ENCODE measurements around the gene SMIM20.

DNA sequence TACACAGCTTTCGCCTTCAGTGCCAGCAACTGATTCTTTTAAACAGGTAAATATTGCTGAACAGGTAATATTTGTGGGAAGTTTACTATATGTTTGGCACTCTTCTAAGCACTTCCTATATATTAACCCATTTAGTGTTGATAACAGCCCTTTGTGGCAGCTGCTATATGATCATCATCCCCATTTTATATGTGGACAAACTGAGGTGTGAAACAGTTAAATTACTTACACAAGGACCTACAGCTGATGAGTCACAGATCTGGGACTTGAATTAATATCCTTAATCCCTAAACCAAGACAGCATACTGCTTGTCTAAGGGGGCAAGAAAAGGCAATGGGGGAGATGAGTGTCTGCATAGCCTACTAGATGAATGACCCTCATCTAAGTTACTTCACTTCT lies 2.9 kb downstream of the SMIM20 start:
- TF ChIP-seq CTCF (IDR thresholded peaks at IDR 0.05; ENCODE audit: borderline replicate concordance, extremely low read depth, low read length, poor library complexity, severe bottlenecking) (no peak), EZH2 (IDR thresholded peaks at IDR 0.05; ENCODE audit: borderline replicate concordance, low read depth, low read length, severe bottlenecking) (no peak)
